GM12878 (cell line): ENCODE results near the gene CDH18. TPM values are rescaled to one million over a fixed set of nuclear protein-coding genes. Genes with fewer than 3 reads are reported as not detected.

Experiments used
- ATAC-seq: fragments of 200-7000 bp; cut with Tn5 transposase; 3 replicates; pipeline ENCODE4 v1.9.1; 2020; ENCODE audit warnings: mild to moderate bottlenecking, moderate library complexity
- BruUV-seq: library from RNA; stranded (reverse); fragments of 400-500 nt; replicated peaks from 2 replicates; lab custom pipeline; 2021; lab: Mats Ljungman, UMichigan
- CTCF ChIA-PET: fragments of 300-600 bp; sonication (Branson Sonifier 250); formaldehyde crosslinking; extraction: SDS; loops from one replicate; lab custom pipeline; 2021; ENCODE audit warnings: inconsistent platforms; lab: Yijun Ruan, JAX
- POLR2A ChIA-PET: fragments of 350-600 bp; formaldehyde crosslinking; extraction: SDS; loops from one replicate; lab custom pipeline; 2021; ENCODE audit warnings: inconsistent platforms; lab: Charles Lee
- RAD21 ChIA-PET: fragments of 300-600 bp; sonication (Branson Sonifier 250); formaldehyde crosslinking; loops from one replicate; lab custom pipeline; 2023; ENCODE audit warnings: antibody characterized with exemption; ENCODE audit not compliant: unreplicated experiment; lab: Charles Lee
- SMC1A ChIA-PET: fragments of 300-600 bp; sonication (Branson Sonifier 250); formaldehyde crosslinking; loops from one replicate; lab custom pipeline; 2023; ENCODE audit not compliant: unreplicated experiment, uncharacterized antibody; lab: Charles Lee
- DNase-seq: peaks from one replicate; pipeline ENCODE4 v3.0.0-alpha.2; 2011; ENCODE audit warnings: low read depth, low spot score
- FAIRE-seq: peaks from 3 replicates; lab custom pipeline; 2011; peaks lifted over from hg19 to GRCh38; lab: Jason Lieb, UNC
- H2AFZ ChIP-seq: 2 replicates; pipeline ENCODE4 v1.6.0; 2011; ENCODE audit warnings: low read depth, low read length, control low read depth; ENCODE audit not compliant: control insufficient read depth
- H3K27ac ChIP-seq: 2 replicates; pipeline ENCODE4 v1.5.1; 2011; ENCODE audit warnings: control low read depth; ENCODE audit not compliant: control insufficient read depth, insufficient read depth
- H3K27me3 ChIP-seq, 2 experiments: replicated peaks in 1 of 2; 2 replicates each; pipeline versions ENCODE4 v1.6.0 to v1.6.1; 2011; ENCODE audit warnings: low read length in 1 of 2; ENCODE audit not compliant: control insufficient read depth in 2 of 2, insufficient read depth in 2 of 2
- H3K36me3 ChIP-seq, 2 experiments: 2 replicates each; pipeline ENCODE4 v1.5.1; 2011; ENCODE audit warnings: low read length in 1 of 2; ENCODE audit not compliant: control insufficient read depth in 2 of 2, insufficient read depth in 2 of 2
- H3K4me1 ChIP-seq: 2 replicates; pipeline ENCODE4 v1.6.1; 2011; ENCODE audit warnings: mild to moderate bottlenecking, low read length, moderate library complexity, mixed read lengths; ENCODE audit not compliant: control insufficient read depth, insufficient read depth
- H3K4me2 ChIP-seq: 2 replicates; pipeline ENCODE4 v1.6.0; 2011; ENCODE audit warnings: control low read depth; ENCODE audit not compliant: control insufficient read depth, insufficient read depth
- H3K4me3 ChIP-seq: fragments of 200-600 bp; sonication (generic); 2 replicates; pipeline ENCODE4 v1.5.1; 2016
- H3K79me2 ChIP-seq: 2 replicates; pipeline ENCODE4 v1.6.0; 2011; ENCODE audit warnings: low read length; ENCODE audit not compliant: control insufficient read depth, insufficient read depth
- H3K9ac ChIP-seq: 2 replicates; pipeline ENCODE4 v1.8.0; 2011; ENCODE audit warnings: low read length, control low read depth, mixed read lengths; ENCODE audit not compliant: control insufficient read depth, insufficient read depth
- H3K9me3 ChIP-seq: replicated peaks from 3 replicates; pipeline ENCODE4 v1.5.1; 2011; ENCODE audit warnings: mild to moderate bottlenecking, low read length; ENCODE audit not compliant: control insufficient read depth, insufficient read depth
- H4K20me1 ChIP-seq: 2 replicates; pipeline ENCODE4 v1.6.0; 2011; ENCODE audit not compliant: control insufficient read depth, insufficient read depth
- CEBPB ChIP-seq, 2 experiments: fragments of 150-350 bp in 1 of 2; IDR thresholded peaks; 2 replicates each; pipeline ENCODE4 v1.6.1; 2012 to 2014; ENCODE audit warnings: low read depth in 2 of 2, low read length in 2 of 2, borderline replicate concordance in 1 of 2, inconsistent platforms in 1 of 2
- CUX1 ChIP-seq: IDR thresholded peaks from 2 replicates; pipeline ENCODE4 v1.6.1; 2012; ENCODE audit warnings: improper control_type of control experiment, low read depth, low read length; ENCODE audit not compliant: insufficient replicate concordance
- DPF2 ChIP-seq: fragments of 450-650 bp; IDR thresholded peaks from 2 replicates; pipeline ENCODE4 v1.6.1; 2017; ENCODE audit warnings: mild to moderate bottlenecking
- FOXM1 ChIP-seq: IDR thresholded peaks from 2 replicates; pipeline ENCODE4 v1.6.1; 2012; ENCODE audit warnings: low read depth, mild to moderate bottlenecking, inconsistent platforms, low read length, moderate library complexity
- HSF1 ChIP-seq: fragments of 150-350 bp; IDR thresholded peaks from 2 replicates; pipeline ENCODE4 v1.6.1; 2014; ENCODE audit warnings: mild to moderate bottlenecking, low read depth, low read length
- IRF3 ChIP-seq: fragments of 450-650 bp; IDR thresholded peaks from 2 replicates; pipeline ENCODE4 v1.6.1; 2014; ENCODE audit warnings: mild to moderate bottlenecking
- KAT2A ChIP-seq: conservative IDR thresholded peaks from 2 replicates; pipeline ENCODE4 v1.6.1; 2011; ENCODE audit warnings: low read depth, low read length; ENCODE audit not compliant: control insufficient read depth
- MXI1 ChIP-seq: fragments of 150-350 bp; IDR thresholded peaks from 2 replicates; pipeline ENCODE4 v1.6.1; 2011; ENCODE audit warnings: low read depth, mild to moderate bottlenecking, inconsistent platforms, low read length, improper control_type of control experiment
- NFIC ChIP-seq: IDR thresholded peaks from 2 replicates; pipeline ENCODE4 v1.6.1; 2012; ENCODE audit warnings: low read depth, mild to moderate bottlenecking, inconsistent platforms, low read length, moderate library complexity
- NFYB ChIP-seq: IDR thresholded peaks from 2 replicates; pipeline ENCODE4 v1.6.1; 2011; ENCODE audit warnings: low read depth, mild to moderate bottlenecking, low read length, improper control_type of control experiment, moderate library complexity; ENCODE audit not compliant: insufficient read depth
- RAD51 ChIP-seq: fragments of 450-650 bp; IDR thresholded peaks from 2 replicates; pipeline ENCODE4 v1.6.1; 2016; ENCODE audit warnings: moderate library complexity, mild to moderate bottlenecking, inconsistent platforms
- RBBP5 ChIP-seq: fragments of 200-600 bp; sonication (generic); conservative IDR thresholded peaks from 2 replicates; pipeline ENCODE4 v1.6.1; 2016
- SIN3A ChIP-seq: IDR thresholded peaks from 2 replicates; pipeline ENCODE4 v1.6.1; 2012; ENCODE audit warnings: low read depth, low read length, improper control_type of control experiment
- SMAD1 ChIP-seq: fragments of 450-650 bp; IDR thresholded peaks from 2 replicates; pipeline ENCODE4 v1.6.1; 2018; ENCODE audit warnings: mild to moderate bottlenecking, low read depth; ENCODE audit not compliant: partially characterized antibody
- SMARCA5 ChIP-seq: fragments of 450-650 bp; IDR thresholded peaks from 2 replicates; pipeline ENCODE4 v1.6.1; 2017; ENCODE audit warnings: mild to moderate bottlenecking
- SREBF1 ChIP-seq: IDR thresholded peaks from 2 replicates; pipeline ENCODE4 v1.6.1; 2012; ENCODE audit warnings: mild to moderate bottlenecking, low read length
- ZNF217 ChIP-seq: fragments of 450-650 bp; IDR thresholded peaks from 2 replicates; pipeline ENCODE4 v1.6.1; 2017; ENCODE audit warnings: antibody characterized with exemption, mild to moderate bottlenecking
- whole genome bisulfite sequencing: methylation state at CpG from one replicate; pipeline ENCODE4 v1.1.6; 2016; ENCODE audit warnings: low lambda C conversion rate; ENCODE audit not compliant: insufficient replicate concordance, insufficient coverage; ENCODE audit errors: missing lambda C conversion rate; 5-methylcytosine and 5-hydroxymethylcytosine counted together
- in situ Hi-C: fragments of 300-500 bp; cut with MboI; formaldehyde crosslinking; loops from 9 replicates; pipeline ENCODE4 v1.14.3; 2018; ENCODE audit warnings: mixed read lengths
- intact Hi-C: fragments of 100-400 bp; cut with micrococcal nuclease; formaldehyde crosslinking; loops from one replicate; pipeline ENCODE4 v1.14.2; 2022; ENCODE audit not compliant: unreplicated experiment
- polyA plus RNA-seq, 11 experiments: library from polyadenylated mRNA; depleted of rRNA in 4 of 11; unstranded in 6 of 11; stranded (reverse) in 5 of 11; fragments of >200 nt; fragmentation: Nextera tagmentation in 4 of 11; fragmentation: Illumina TruSeq in 1 of 11; extraction: Ambion mirVana in 4 of 11; extraction: Trizol in 1 of 11; gene quantifications; 1 replicate in 1 of 11; 2 replicates in 10 of 11; pipeline versions ENCODE4 v1.2.1 to v1.2.3, GENCODE V29; 2011 to 2016; ENCODE audit warnings: inconsistent platforms in 2 of 11, missing spikeins in 2 of 11, low read depth in 1 of 11
- total RNA-seq, 4 experiments: library from RNA; depleted of rRNA in 3 of 4; stranded (reverse); fragments of >200 nt in 3 of 4; fragmentation: Illumina TruSeq in 1 of 4; extraction: Trizol in 1 of 4; gene quantifications; 2 replicates each; pipeline versions ENCODE4 v1.2.1 to v1.2.3, GENCODE V29; 2013 to 2021

The CDH18 gene
- total and polyA plus RNA-seq, 10 of the 15 experiments (the other 5 are each of a cell fraction or from before 2014, with no cell fraction given), result 0.41 TPM; not detected in 9

- no peak for TF ChIP-seq NFYB
- no peak for TF ChIP-seq MXI1
- TF ChIP-seq CUX1, result no peak
- no peak for TF ChIP-seq IRF3
- TF ChIP-seq, all 136 proteins: peak for 0
Observed at GRCh38 chr5:19479562-19479961, 508.4 kb downstream of the CDH18 start (continued).

GRCh38 chr5:19462019-19462418, 526.0 kb downstream of the CDH18 start:
- Histone ChIP-seq H3K9ac (no peak overlapping the region), H3K27me3 (no peaks in the 10 kb centered on the region), H2AFZ (no peak overlapping the region), H3K9me3 (no peaks in the 10 kb centered on the region), H3K79me2 (no peaks in the 10 kb centered on the region), H3K27ac (no peak overlapping the region), H3K4me1 (no peaks in the 10 kb centered on the region), H3K4me2 (no peak overlapping the region), H3K36me3 (no peaks in the 10 kb centered on the region), H3K4me3 (no peak overlapping the region), H4K20me1 (no peaks in the 10 kb centered on the region)
- DNase-seq, result no peak
- in situ Hi-C loops (no loop called here), intact Hi-C loops (no loop called here)
- 0% methylated on average over 1 of the region's 1 CpG for WGBS
- SMC1A ChIA-PET, result no interaction called here
- CTCF ChIA-PET, result no interaction called here
- no peak for ATAC-seq
- RAD21 ChIA-PET, result no interaction called here
- no peak for FAIRE-seq
- POLR2A ChIA-PET, result no interaction called here
- BruUV-seq, result no TSS peak
- no peak for TF ChIP-seq RBBP5
- no peak for TF ChIP-seq NFIC
- TF ChIP-seq HSF1, result no peak
- TF ChIP-seq KAT2A, result no peak
- no peak for TF ChIP-seq ZNF217
- TF ChIP-seq SIN3A, result no peak
- no peak for TF ChIP-seq SMARCA5
- TF ChIP-seq SREBF1, result no peak
- TF ChIP-seq CEBPB (IDR thresholded peaks at IDR 0.05; ENCODE audit: borderline replicate concordance in 1 of 2, low read depth in 2 of 2, low read length in 2 of 2), result no peak
- TF ChIP-seq DPF2, result no peak
- no peak for TF ChIP-seq RAD51
- no peak for TF ChIP-seq FOXM1
- TF ChIP-seq SMAD1, result no peak
